GM12872 (cell line): ENCODE results near the gene ARID1B.

Source experiments
- CTCF ChIP-seq: IDR thresholded peaks from 3 replicates; pipeline ENCODE4 v1.5.1; 2011; ENCODE audit warnings: low read depth, mild to moderate bottlenecking, low read length, moderate library complexity; ENCODE audit not compliant: insufficient read depth

ARID1B gene

GRCh38 chr6:156897907-156898531, 120.8 kb downstream of the ARID1B start:
- TF ChIP-seq CTCF = no peak

GRCh38 chr6:156899071-156899470, 121.9 kb downstream of the ARID1B start:
- TF ChIP-seq CTCF = no peak

- no peak for TF ChIP-seq CTCF
These were observed 122.5 kb downstream of the ARID1B start for GRCh38 chr6:156899532-156900135.

GRCh38 chr6:156900292-156900691, 123.1 kb downstream of the ARID1B start:
- TF ChIP-seq CTCF = no peak

GRCh38 chr6:156901309-156902019, 124.3 kb downstream of the ARID1B start:
- TF ChIP-seq CTCF = no peak

- TF ChIP-seq CTCF = no peak
These were observed 125.6 kb downstream of the ARID1B start for GRCh38 chr6:156902782-156903181.

- TF ChIP-seq CTCF = no peak
These were observed 127.2 kb downstream of the ARID1B start for GRCh38 chr6:156904176-156904967.
